CD4-positive, alpha-beta memory T cell (primary cell): ENCODE data around the gene RPRML. TPM values are rescaled to one million over a fixed set of nuclear protein-coding genes. Genes with fewer than 3 reads are reported as not detected.
"Not testable (repeated sequence)": the region's sequence is repeated elsewhere in the genome, so short reads cannot be mapped to it uniquely, and the experiment has no call there.

Experiments used
- CTCF ChIA-PET: fragments of 350-600 bp; sonication (Branson Sonifier 250); formaldehyde crosslinking; loops from one replicate; lab custom pipeline; 2021; ENCODE audit warnings: inconsistent platforms; ENCODE audit not compliant: partially characterized antibody; lab: Charles Lee
- POLR2A ChIA-PET: fragments of 350-600 bp; sonication (Branson Sonifier 250); formaldehyde crosslinking; loops from one replicate; lab custom pipeline; 2021; ENCODE audit not compliant: partially characterized antibody; lab: Charles Lee
- DNase-seq, 5 donors: peaks; one replicate each; pipeline versions ENCODE4 v3.0.0 to v3.0.0-alpha.2; 2020 to 2022; ENCODE audit warnings: mixed read lengths in 1 of 5
- H3K27ac ChIP-seq: one replicate; pipeline ENCODE4 v1.7.0; 2013; ENCODE audit warnings: low read depth, low read length
- H3K27me3 ChIP-seq: 2 replicates; pipeline ENCODE4 v1.7.0; 2013; ENCODE audit warnings: mild to moderate bottlenecking, low read length, moderate library complexity; ENCODE audit not compliant: insufficient read depth
- H3K36me3 ChIP-seq: 2 replicates; pipeline ENCODE4 v1.7.0; 2013; ENCODE audit warnings: mild to moderate bottlenecking, low read length, moderate library complexity; ENCODE audit not compliant: insufficient read depth
- H3K4me1 ChIP-seq: 2 replicates; pipeline ENCODE4 v1.7.0; 2013; ENCODE audit warnings: mild to moderate bottlenecking, low read length, moderate library complexity; ENCODE audit not compliant: insufficient read depth
- H3K4me3 ChIP-seq, 2 donors: one replicate each; pipeline ENCODE4 v1.7.0; 2013; ENCODE audit warnings: low read length in 2 of 2, mild to moderate bottlenecking in 1 of 2
- H3K9me3 ChIP-seq, 2 donors: one replicate each; pipeline ENCODE4 v1.7.0; 2013; ENCODE audit warnings: low read length in 2 of 2, control low read depth in 1 of 2; ENCODE audit not compliant: control insufficient read depth in 1 of 2
- H3K27ac Mint-ChIP-seq, 7 donors: one replicate each; pipeline ENCODE4 v1.8.0; 2020 to 2021; ENCODE audit warnings: mixed read lengths in 7 of 7, mild to moderate bottlenecking in 6 of 7, inconsistent platforms in 3 of 7, moderate library complexity in 3 of 7
- H3K27me3 Mint-ChIP-seq, 2 donors: one replicate each; pipeline ENCODE4 v1.8.0; 2020 to 2021; ENCODE audit warnings: mixed read lengths in 2 of 2
- H3K36me3 Mint-ChIP-seq, 2 donors: one replicate each; pipeline ENCODE4 v1.8.0; 2020 to 2021; ENCODE audit warnings: mixed read lengths in 2 of 2, inconsistent platforms in 1 of 2, mild to moderate bottlenecking in 1 of 2
- H3K4me1 Mint-ChIP-seq, 4 donors: one replicate each; pipeline ENCODE4 v1.8.0; 2020 to 2021; ENCODE audit warnings: mixed read lengths in 4 of 4, mild to moderate bottlenecking in 1 of 4
- H3K4me3 Mint-ChIP-seq, 8 donors: one replicate each; pipeline ENCODE4 v1.8.0; 2020 to 2021; ENCODE audit warnings: mixed read lengths in 8 of 8, mild to moderate bottlenecking in 7 of 8, moderate library complexity in 6 of 8, inconsistent platforms in 3 of 8
- H3K9me3 Mint-ChIP-seq, 8 donors: one replicate each; pipeline ENCODE4 v1.8.0; 2020 to 2021; ENCODE audit warnings: mixed read lengths in 8 of 8, mild to moderate bottlenecking in 5 of 8, inconsistent platforms in 3 of 8, moderate library complexity in 1 of 8
- intact Hi-C: fragments of 100-400 bp; cut with micrococcal nuclease; formaldehyde crosslinking; loops from one replicate; pipeline ENCODE4 v1.15.1; 2023
- polyA plus RNA-seq, 2 donors: library from polyadenylated mRNA; unstranded; fragments of 300-500 nt; fragmentation: Illumina TruSeq; gene quantifications; one replicate each; pipeline ENCODE4 v1.2.3, GENCODE V29; 2021
- total RNA-seq, 2 experiments: library from RNA; stranded (reverse); gene quantifications; one replicate each; pipeline ENCODE4 v1.2.3, GENCODE V29; 2021

RPRML gene
- total and polyA plus RNA-seq, 4 experiments from 2014 or later, result not detected

DNA sequence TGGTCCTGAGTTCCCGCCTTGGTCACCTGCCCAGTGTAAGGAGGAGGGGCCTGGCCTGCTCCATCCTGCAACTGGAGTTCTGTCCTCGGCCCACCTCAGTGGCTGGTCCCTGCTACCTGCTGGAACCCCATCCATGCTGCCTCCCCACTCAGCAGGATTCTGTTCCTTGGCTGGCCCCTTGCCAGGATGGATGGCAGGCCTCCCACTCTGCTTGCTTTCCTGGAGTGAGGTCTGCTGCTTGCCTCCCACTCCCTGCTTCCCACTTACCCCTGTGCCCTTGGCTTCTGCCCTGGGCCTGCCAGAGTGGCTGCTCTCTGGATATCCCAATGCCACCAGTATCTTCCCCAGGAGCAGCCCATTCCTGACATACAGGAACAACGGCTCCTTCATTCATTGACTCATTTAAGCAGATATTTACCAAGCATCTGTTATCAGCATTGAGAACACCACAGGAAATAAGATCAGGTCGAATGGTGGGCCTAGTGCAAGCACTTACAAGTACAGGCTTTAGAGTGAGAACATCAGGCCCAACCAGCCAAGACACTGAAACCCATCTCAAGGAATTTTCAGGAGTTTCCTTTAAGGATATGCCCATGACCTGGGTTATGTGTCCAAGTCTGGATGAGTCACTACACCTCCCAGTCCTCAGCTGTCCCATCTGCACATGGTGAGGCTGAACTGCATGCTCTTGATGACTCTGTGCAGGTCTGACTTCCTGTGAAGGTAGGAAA is 17.0 kb upstream of the RPRML start:
- intact Hi-C loops, result no loop called here
- peaks cover 3% of the 10 kb centered on the region for H3K4me1 ChIP-seq
- CTCF ChIA-PET, result interaction anchor here (1.4 kb wide), 1 partner anchor 54 kb away, joined by 5 read pairs; no protein-coding TSS in a partner anchor
- no peak for DNase-seq
- POLR2A ChIA-PET, result no interaction called here
- no peaks in the 10 kb centered on the region for H3K36me3 ChIP-seq
- H3K27ac ChIP-seq, result no peak overlapping the region
- H3K36me3 Mint-ChIP-seq, result no peaks in the 10 kb centered on the region
- peak overlapping the region in 1 of 7 donors; percentile 73 for H3K27ac Mint-ChIP-seq
- no peaks in the 10 kb centered on the region for H3K9me3 ChIP-seq
- no peaks in the 10 kb centered on the region for H3K27me3 ChIP-seq
- H3K4me3 ChIP-seq, result no peak overlapping the region
- H3K27me3 Mint-ChIP-seq, result no peaks in the 10 kb centered on the region
- H3K4me1 Mint-ChIP-seq, result peaks cover 0 to under 1% (median under 1%) of the 10 kb centered on the region in 4 donors
- no peak overlapping the region for H3K4me3 Mint-ChIP-seq
- no peaks in the 10 kb centered on the region for H3K9me3 Mint-ChIP-seq

- POLR2A ChIA-PET, result no interaction called here
- no peaks in the 10 kb centered on the region for H3K9me3 Mint-ChIP-seq
- CTCF ChIA-PET, result interaction anchor here (1.4 kb wide), 1 partner anchor 53 kb away, joined by 5 read pairs; no protein-coding TSS in a partner anchor
Observed at GRCh38 chr17:46994993-46995392, 15.9 kb upstream of the RPRML start.

GRCh38 chr17:46991617-46992016 is 12.6 kb upstream of the RPRML start:
- no peak overlapping the region for H3K27ac Mint-ChIP-seq
- H3K4me3 Mint-ChIP-seq, result no peak overlapping the region
- Histone ChIP-seq H3K36me3 (no peaks in the 10 kb centered on the region), H3K9me3 (no peaks in the 10 kb centered on the region), H3K4me1 (no peaks in the 10 kb centered on the region), H3K4me3 (no peak overlapping the region), H3K27me3 (no peaks in the 10 kb centered on the region), H3K27ac (no peak overlapping the region)
- DNase-seq, result no peak
- CTCF ChIA-PET, result interaction anchor here (0.9 kb wide), 1 partner anchor 10 kb away, joined by 3 read pairs; no protein-coding TSS in a partner anchor
- peaks cover 0 to 5% of the 10 kb centered on the region in 2 donors for H3K36me3 Mint-ChIP-seq
- intact Hi-C loops, result no loop called here
- POLR2A ChIA-PET, result no interaction called here
- H3K27me3 Mint-ChIP-seq, result peaks cover 0 to 17% of the 10 kb centered on the region in 2 donors
- no peaks in the 10 kb centered on the region for H3K9me3 Mint-ChIP-seq
- H3K4me1 Mint-ChIP-seq, result no peaks in the 10 kb centered on the region

More at GRCh38 chr17:46994993-46995392, 15.9 kb upstream of the RPRML start:
- no peak overlapping the region for H3K27ac Mint-ChIP-seq
- peaks cover 0 to 5% of the 10 kb centered on the region in 2 donors for H3K27me3 Mint-ChIP-seq
- H3K4me3 Mint-ChIP-seq, result no peak overlapping the region
- intact Hi-C loops, result no loop called here
- no peaks in the 10 kb centered on the region for H3K36me3 ChIP-seq
- DNase-seq, result no peak
- H3K4me3 ChIP-seq, result no peak overlapping the region
- no peak overlapping the region for H3K27ac ChIP-seq
- H3K36me3 Mint-ChIP-seq, result no peaks in the 10 kb centered on the region
- no peaks in the 10 kb centered on the region for H3K27me3 ChIP-seq
- H3K4me1 Mint-ChIP-seq, result no peaks in the 10 kb centered on the region
- H3K9me3 ChIP-seq, result no peaks in the 10 kb centered on the region
- H3K4me1 ChIP-seq, result no peaks in the 10 kb centered on the region

DNA sequence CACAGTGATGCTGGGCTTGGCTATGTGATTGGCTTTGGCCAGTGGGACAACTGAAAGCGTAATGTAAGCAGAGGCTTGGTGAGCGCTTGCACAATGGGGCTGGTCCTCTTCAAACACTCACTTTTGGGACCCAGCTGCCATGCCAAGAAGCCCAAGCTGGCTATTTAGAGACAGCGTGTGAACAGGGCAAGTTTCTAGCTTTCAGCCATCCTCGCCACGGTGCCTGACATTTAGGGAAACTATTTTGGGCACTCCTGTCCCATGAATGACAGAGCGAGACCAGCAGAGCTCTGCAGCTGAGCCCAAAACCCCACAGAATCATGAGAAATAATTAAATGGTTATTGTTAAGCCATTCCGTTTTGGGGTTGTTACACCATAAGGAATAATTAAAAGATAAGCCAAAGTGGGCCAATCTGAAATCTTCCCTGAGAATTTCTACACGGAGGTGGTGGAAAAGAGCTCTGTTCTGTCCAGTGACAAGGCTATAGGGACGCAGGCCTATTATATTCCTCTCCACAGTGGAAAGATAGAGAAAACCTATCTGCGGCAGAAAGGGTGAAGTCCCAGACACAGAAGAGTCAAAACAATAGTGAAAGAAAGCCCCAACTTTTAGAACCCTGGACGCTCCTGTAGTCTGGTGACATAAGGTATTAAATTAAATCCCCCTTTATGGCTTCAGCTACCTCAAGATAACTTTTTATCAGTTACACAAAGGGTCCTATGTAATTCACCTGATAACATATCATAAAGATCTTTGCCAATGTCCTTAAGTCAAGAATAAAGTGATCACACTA is 10.8 kb upstream of the RPRML start:
- intact Hi-C loops, result no loop called here
- Histone ChIP-seq H3K36me3 (no peaks in the 10 kb centered on the region), H3K27ac (no peak overlapping the region), H3K4me1 (no peaks in the 10 kb centered on the region), H3K9me3 (no peaks in the 10 kb centered on the region), H3K27me3 (no peaks in the 10 kb centered on the region), H3K4me3 (no peak overlapping the region)
- CTCF ChIA-PET, result no interaction called here
- H3K9me3 Mint-ChIP-seq, result no peaks in the 10 kb centered on the region
- no peak overlapping the region for H3K27ac Mint-ChIP-seq
- peaks cover 0 to 7% of the 10 kb centered on the region in 2 donors for H3K36me3 Mint-ChIP-seq
- H3K27me3 Mint-ChIP-seq, result peaks cover 0 to 19% of the 10 kb centered on the region in 2 donors
- POLR2A ChIA-PET, result no interaction called here
- no peak for DNase-seq
- H3K4me1 Mint-ChIP-seq, result no peaks in the 10 kb centered on the region
- no peak overlapping the region for H3K4me3 Mint-ChIP-seq

- DNase-seq, intact Hi-C loops, H3K4me1 ChIP-seq, H3K27ac ChIP-seq, H3K4me3 ChIP-seq, H3K27ac Mint-ChIP-seq, CTCF ChIA-PET, POLR2A ChIA-PET, H3K4me1 Mint-ChIP-seq, H3K36me3 Mint-ChIP-seq, H3K4me3 Mint-ChIP-seq, H3K9me3 Mint-ChIP-seq, H3K36me3 ChIP-seq, H3K9me3 ChIP-seq, H3K27me3 ChIP-seq: not testable (repeated sequence)
- peaks cover under 1 to 21% of the 10 kb centered on the region in 2 donors for H3K27me3 Mint-ChIP-seq
Observed at GRCh38 chr17:46987927-46988326, 8.9 kb upstream of the RPRML start.

- no peak overlapping the region for H3K27ac Mint-ChIP-seq
Observed at GRCh38 chr17:46986366-46986765, 7.3 kb upstream of the RPRML start.

GRCh38 chr17:46984892-46985291 is 5.8 kb upstream of the RPRML start:
- CTCF ChIA-PET, result no interaction called here
- H3K27ac Mint-ChIP-seq, result no peak overlapping the region
- no peak overlapping the region for H3K4me3 Mint-ChIP-seq

More at GRCh38 chr17:46986366-46986765, 7.3 kb upstream of the RPRML start:
- Mint-ChIP-seq H3K4me1 (no peaks in the 10 kb centered on the region), H3K36me3 (peaks cover 0 to 11% of the 10 kb centered on the region in 2 donors), H3K9me3 (no peaks in the 10 kb centered on the region), H3K4me3 (no peak overlapping the region), H3K27me3 (peaks cover 4 to 32% of the 10 kb centered on the region in 2 donors)
- Histone ChIP-seq H3K27ac (no peak overlapping the region), H3K36me3 (no peaks in the 10 kb centered on the region), H3K4me3 (no peak overlapping the region), H3K4me1 (no peaks in the 10 kb centered on the region), H3K27me3 (no peaks in the 10 kb centered on the region), H3K9me3 (no peaks in the 10 kb centered on the region)
- CTCF ChIA-PET, result no interaction called here
- intact Hi-C loops, result no loop called here
- POLR2A ChIA-PET, result no interaction called here
- DNase-seq, result no peak

More at GRCh38 chr17:46984892-46985291, 5.8 kb upstream of the RPRML start:
- H3K4me1 Mint-ChIP-seq, result peaks cover 0 to 4% (median 2%) of the 10 kb centered on the region in 4 donors
- no peak for DNase-seq
- peaks cover 0 to 11% of the 10 kb centered on the region in 2 donors for H3K36me3 Mint-ChIP-seq
- H3K27me3 ChIP-seq, result no peaks in the 10 kb centered on the region
- H3K36me3 ChIP-seq, result no peaks in the 10 kb centered on the region
- POLR2A ChIA-PET, result no interaction called here
- no peaks in the 10 kb centered on the region for H3K9me3 Mint-ChIP-seq
- no peaks in the 10 kb centered on the region for H3K9me3 ChIP-seq
- peaks cover 11 to 35% of the 10 kb centered on the region in 2 donors for H3K27me3 Mint-ChIP-seq
- H3K4me1 ChIP-seq, result no peaks in the 10 kb centered on the region
- no peak overlapping the region for H3K27ac ChIP-seq
- intact Hi-C loops, result no loop called here
- no peak overlapping the region for H3K4me3 ChIP-seq
